K562 (cell line): ENCODE data around the gene CACNG6.

Experiments used
- CTCF ChIP-seq, 3 experiments: IDR thresholded peaks in 2 of 3; conservative IDR thresholded peaks in 1 of 3; 2 replicates each; pipeline ENCODE4 v1.5.1; 2011 to 2012; ENCODE audit warnings: low read length in 3 of 3, mild to moderate bottlenecking in 3 of 3, control low read depth in 2 of 3, improper control_type of control experiment in 1 of 3, inconsistent platforms in 1 of 3, low read depth in 1 of 3, mixed read lengths in 1 of 3, moderate library complexity in 1 of 3; ENCODE audit not compliant: insufficient read depth in 2 of 3
- DPF2 ChIP-seq: fragments of 450-650 bp; IDR thresholded peaks from 2 replicates; pipeline ENCODE4 v1.6.1; 2016
- REST ChIP-seq, 2 experiments: fragments of 450-650 bp; formaldehyde crosslinking in 1 of 2; IDR thresholded peaks; 2 replicates each; pipeline versions ENCODE4 v1.4.0 to v1.6.1; 2014 to 2020; ENCODE audit warnings: mild to moderate bottlenecking in 2 of 2, borderline replicate concordance in 1 of 2, low read depth in 1 of 2
- ZNF384 ChIP-seq: IDR thresholded peaks from 2 replicates; pipeline ENCODE4 v1.6.1; 2012; ENCODE audit warnings: low read depth, low read length, improper control_type of control experiment

- no peak for TF ChIP-seq CTCF (IDR thresholded peaks at IDR 0.05 in 2 of 3, conservative IDR thresholded peaks at IDR 0.05 in 1 of 3; ENCODE audit: insufficient read depth in 2 of 3, low read depth in 1 of 3, low read length in 3 of 3)
- TF ChIP-seq REST (IDR thresholded peaks at IDR 0.05; ENCODE audit: borderline replicate concordance): no peak
- no peak for TF ChIP-seq REST (CRISPR knock-in tag; IDR thresholded peaks at IDR 0.05; ENCODE audit: low read depth)
- TF ChIP-seq ZNF384: no peak
- TF ChIP-seq DPF2: no peak
These were observed 46.5 kb upstream of the CACNG6 start for GRCh38 chr19:53944933-53945332.
